Body of pancreas (tissue), 4 donors: ENCODE measurements around the gene FGF10.

Experiments
- CTCF ChIP-seq, 7 experiments: fragments of 450-650 bp in 4 of 7; fragments of 200-600 bp in 3 of 7; sonication (generic) in 3 of 7; IDR thresholded peaks; one replicate each; pipeline ENCODE4 v1.5.1; 2016 to 2019; ENCODE audit warnings: antibody characterized with exemption in 7 of 7
- POLR2A ChIP-seq, 3 donors: fragments of 450-650 bp; IDR thresholded peaks; one replicate each; pipeline ENCODE4 v1.6.1; 2016; ENCODE audit warnings: antibody characterized with exemption in 3 of 3, mild to moderate bottlenecking in 2 of 3

DNA sequence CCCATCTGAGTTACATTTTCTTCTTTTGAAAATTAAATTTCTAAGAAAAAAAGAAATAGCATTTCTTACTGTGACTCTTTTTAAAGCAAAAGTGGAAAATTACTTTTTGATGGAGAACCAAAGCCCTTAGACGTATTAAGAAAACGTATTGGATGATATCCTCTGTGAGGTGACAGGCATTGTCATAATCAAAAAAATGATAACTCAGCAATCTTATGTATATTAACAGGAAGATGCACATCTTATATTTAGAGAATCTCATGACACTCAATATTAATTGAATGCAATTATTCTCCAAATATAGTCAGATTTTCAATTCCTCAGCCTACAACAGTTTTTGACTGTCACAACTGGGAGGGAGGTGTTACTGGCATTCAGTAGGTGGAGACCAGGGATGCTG lies 25.1 kb downstream of the FGF10 start:
- no peak for TF ChIP-seq POLR2A (IDR thresholded peaks at IDR 0.05)
- no peak for TF ChIP-seq CTCF (IDR thresholded peaks at IDR 0.05)
